NCI-H2196 treated with DMSO at 0.1 percent for 48 hours (cell line): ENCODE results near the gene RIPPLY1.
"Not testable (repeated sequence)": the region's sequence is repeated elsewhere in the genome, so short reads cannot be mapped to it uniquely, and the experiment has no call there.

ENCODE experiments used
- DNase-seq: peaks from one replicate; lab custom pipeline; 2025; ENCODE audit not compliant: unreplicated experiment; lab: John Stamatoyannopoulos, UW

RIPPLY1 gene

GRCh38 chrX:106912864-106913263 lies 9.7 kb upstream of the RIPPLY1 start:
- no peak for DNase-seq

- DNase-seq: no peak
Observed at GRCh38 chrX:106906361-106906760, 3.2 kb upstream of the RIPPLY1 start.

- DNase-seq: no peak
Observed at GRCh38 chrX:106905064-106905708, 2.0 kb upstream of the RIPPLY1 start.

- DNase-seq: no peak
Observed at GRCh38 chrX:106903856-106904528, 851 bp upstream of the RIPPLY1 start.

- DNase-seq: no peak
Observed at GRCh38 chrX:106902684-106903083, 457 bp downstream of the RIPPLY1 start.

- DNase-seq: no peak
Observed at GRCh38 chrX:106901781-106902219, 1.3 kb downstream of the RIPPLY1 start.

GRCh38 chrX:106901341-106901740 lies 1.8 kb downstream of the RIPPLY1 start:
- no peak for DNase-seq

GRCh38 chrX:106899841-106900240 lies 3.3 kb downstream of the RIPPLY1 start:
- DNase-seq: no peak

GRCh38 chrX:106899276-106899675 lies 3.9 kb downstream of the RIPPLY1 start:
- DNase-seq: no peak

GRCh38 chrX:106898462-106898861 lies 4.7 kb downstream of the RIPPLY1 start:
- DNase-seq: peak; percentile 2

GRCh38 chrX:106897259-106897658 lies 5.9 kb downstream of the RIPPLY1 start:
- DNase-seq: no peak

GRCh38 chrX:106894978-106895452 lies 8.1 kb downstream of the RIPPLY1 start:
- no peak for DNase-seq

- peak; percentile 17 for DNase-seq
Observed at GRCh38 chrX:106894392-106894909, 8.7 kb downstream of the RIPPLY1 start.

- no peak for DNase-seq
Observed at GRCh38 chrX:106891762-106892460, 11.2 kb downstream of the RIPPLY1 start.

- DNase-seq: no peak
Observed at GRCh38 chrX:106889468-106889867, 13.7 kb downstream of the RIPPLY1 start.

GRCh38 chrX:106875151-106875550 lies 28.0 kb downstream of the RIPPLY1 start:
- no peak for DNase-seq

GRCh38 chrX:106874075-106874474 lies 29.1 kb downstream of the RIPPLY1 start:
- no peak for DNase-seq

- not testable (repeated sequence) for DNase-seq
Observed at GRCh38 chrX:106872796-106873195, 30.3 kb downstream of the RIPPLY1 start.

- no peak for DNase-seq
Observed at GRCh38 chrX:106863697-106864096, 39.4 kb downstream of the RIPPLY1 start.

- DNase-seq: no peak
Observed at GRCh38 chrX:106862972-106863688, 40.0 kb downstream of the RIPPLY1 start.
